Stimulated activated CD8-positive, alpha-beta memory T cell treated with anti-CD3 and anti-CD28 coated beads, Interleukin-12 subunit alpha, Interleukin-12 subunit beta, amount 100 ng/mL, for 24 hours (primary cell): Measurements from ENCODE around the gene MYL9.
"Not testable (repeated sequence)": the region's sequence is repeated elsewhere in the genome, so short reads cannot be mapped to it uniquely, and the experiment has no call there.

ENCODE experiments used
- DNase-seq: peaks from one replicate; pipeline ENCODE4 v3.0.0-alpha.2; 2020; ENCODE audit errors: extremely low read depth

The MYL9 gene

GRCh38 chr20:36549628-36549941, 8.3 kb downstream of the MYL9 start:
- no peak for DNase-seq

GRCh38 chr20:36549942-36550789, 8.8 kb downstream of the MYL9 start:
- DNase-seq: no peak

- DNase-seq: no peak
These were observed 9.5 kb downstream of the MYL9 start for GRCh38 chr20:36550790-36551299.

GRCh38 chr20:36555248-36555647, 13.9 kb downstream of the MYL9 start:
- DNase-seq: no peak

GRCh38 chr20:36562724-36563123, 21.4 kb downstream of the MYL9 start:
- no peak for DNase-seq

GRCh38 chr20:36563374-36563773, 22.1 kb downstream of the MYL9 start:
- no peak for DNase-seq

GRCh38 chr20:36564078-36564725, 22.9 kb downstream of the MYL9 start:
- DNase-seq: not testable (repeated sequence)

GRCh38 chr20:36564726-36565121, 23.4 kb downstream of the MYL9 start:
- DNase-seq: not testable (repeated sequence)

- DNase-seq: no peak
These were observed 24.2 kb downstream of the MYL9 start for GRCh38 chr20:36565520-36565919.

- DNase-seq: no peak
These were observed 28.6 kb downstream of the MYL9 start for GRCh38 chr20:36569847-36570429.

- DNase-seq: no peak
These were observed 30.5 kb downstream of the MYL9 start for GRCh38 chr20:36571564-36572504.

- DNase-seq: peak; percentile 44
These were observed 31.4 kb downstream of the MYL9 start for GRCh38 chr20:36572701-36573102.

- peak; percentile 73 for DNase-seq
These were observed 31.9 kb downstream of the MYL9 start, which contains the start of gene TGIF2 for GRCh38 chr20:36573103-36573797. TGIF2 (plus strand) TSS chr20:36573597; CDS start chr20:36578775, 5,178 bp downstream.

GRCh38 chr20:36573798-36574365, 32.6 kb downstream of the MYL9 start:
- no peak for DNase-seq

- no peak for DNase-seq
These were observed 33.2 kb downstream of the MYL9 start for GRCh38 chr20:36574366-36575135.

- DNase-seq: no peak
These were observed 34.7 kb downstream of the MYL9 start for GRCh38 chr20:36576081-36576445.

GRCh38 chr20:36578356-36579041, 37.2 kb downstream of the MYL9 start:
- no peak for DNase-seq

- DNase-seq: no peak
These were observed 38.8 kb downstream of the MYL9 start for GRCh38 chr20:36579996-36580545.

GRCh38 chr20:36582322-36582721, 41.0 kb downstream of the MYL9 start:
- DNase-seq: no peak
